Erythroblast (primary cell): ENCODE results near the gene ZNF768.
A peak's percentile ranks its signal among the peaks of the same experiment; 100 is the strongest.
"Not testable (repeated sequence)": the region's sequence is repeated elsewhere in the genome, so short reads cannot be mapped to it uniquely, and the experiment has no call there.

Source experiments
- DNase-seq, 2 experiments: peaks; one replicate each; lab custom pipeline; 2025; lab: John Stamatoyannopoulos, UW
- GATA1 ChIP-seq: IDR thresholded peaks from 2 replicates; pipeline ENCODE4 v1.6.1; 2011; ENCODE audit warnings: low read depth, mild to moderate bottlenecking, control low read depth, low read length, moderate library complexity
- POLR2A ChIP-seq: IDR thresholded peaks from 2 replicates; pipeline ENCODE4 v1.6.1; 2011; ENCODE audit warnings: mild to moderate bottlenecking, low read length

The ZNF768 gene

DNA sequence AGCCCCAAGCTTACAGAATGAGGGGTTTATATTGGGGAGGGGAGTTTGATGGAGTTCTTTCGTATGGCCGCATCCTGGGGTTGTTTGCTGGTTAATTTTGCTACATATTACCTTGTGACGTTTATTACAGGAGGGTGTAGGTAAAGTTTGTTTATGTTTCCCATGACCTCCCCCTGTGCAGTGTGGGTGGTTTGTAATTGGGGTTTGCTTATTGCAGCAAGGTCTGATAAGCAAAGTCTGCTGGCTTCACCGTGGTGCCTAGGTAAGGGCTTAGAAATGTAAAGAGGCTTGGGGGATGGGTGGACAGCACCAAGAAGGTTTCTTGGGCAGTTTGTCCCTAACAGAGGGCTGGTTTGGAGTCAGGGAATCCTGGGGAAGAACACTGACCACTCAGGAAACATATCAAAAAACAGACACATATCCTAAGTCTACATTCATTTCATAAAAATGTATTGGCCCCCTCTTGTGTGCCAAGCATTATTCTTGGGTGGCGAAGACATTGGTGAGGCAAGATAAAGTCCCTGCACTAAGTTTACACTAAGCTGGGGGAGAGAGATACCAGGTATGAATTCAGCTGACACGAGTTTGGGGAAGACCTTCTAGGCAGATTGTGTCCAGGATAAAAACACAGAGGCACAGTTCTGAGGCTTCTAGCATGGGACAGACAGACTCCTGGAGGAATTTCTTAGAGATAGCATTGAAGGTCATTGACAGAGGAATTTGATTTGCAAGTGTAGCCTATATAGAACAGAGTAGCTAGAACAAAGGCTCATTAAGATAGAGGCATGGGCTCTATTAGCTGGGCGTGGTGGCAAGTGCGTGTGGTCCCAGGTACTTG, 22.3 kb upstream of the ZNF768 start:
- TF ChIP-seq GATA1 (no peak), POLR2A (no peak)
- peak in 1 of 2 experiments; percentile 76 for DNase-seq

- no peak for DNase-seq
- TF ChIP-seq GATA1 (no peak), POLR2A (no peak)
Observed at GRCh38 chr16:30546115-30546514, 19.7 kb upstream of the ZNF768 start.

DNA sequence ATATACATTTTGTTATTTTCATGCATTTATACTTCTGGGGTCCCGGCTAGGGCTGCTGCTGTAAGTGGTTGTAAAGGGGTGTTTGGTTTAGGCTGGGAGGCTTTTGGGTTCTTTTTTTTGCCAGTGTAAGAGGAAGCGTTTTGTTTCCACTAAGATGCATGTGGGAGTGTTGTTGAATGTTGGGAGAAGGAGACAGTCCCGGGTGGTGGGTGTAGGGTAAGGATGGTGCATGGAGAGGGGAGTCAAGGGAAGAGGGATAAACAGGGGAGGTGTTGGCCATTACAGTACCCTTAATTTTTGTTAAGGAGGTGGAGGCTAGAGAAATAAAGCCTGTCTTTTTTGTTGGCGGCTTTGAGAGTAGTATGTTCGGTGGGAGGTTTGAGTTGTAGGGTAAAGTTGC, 16.7 kb upstream of the ZNF768 start:
- DNase-seq, result no peak
- TF ChIP-seq GATA1 (no peak), POLR2A (no peak)

DNA sequence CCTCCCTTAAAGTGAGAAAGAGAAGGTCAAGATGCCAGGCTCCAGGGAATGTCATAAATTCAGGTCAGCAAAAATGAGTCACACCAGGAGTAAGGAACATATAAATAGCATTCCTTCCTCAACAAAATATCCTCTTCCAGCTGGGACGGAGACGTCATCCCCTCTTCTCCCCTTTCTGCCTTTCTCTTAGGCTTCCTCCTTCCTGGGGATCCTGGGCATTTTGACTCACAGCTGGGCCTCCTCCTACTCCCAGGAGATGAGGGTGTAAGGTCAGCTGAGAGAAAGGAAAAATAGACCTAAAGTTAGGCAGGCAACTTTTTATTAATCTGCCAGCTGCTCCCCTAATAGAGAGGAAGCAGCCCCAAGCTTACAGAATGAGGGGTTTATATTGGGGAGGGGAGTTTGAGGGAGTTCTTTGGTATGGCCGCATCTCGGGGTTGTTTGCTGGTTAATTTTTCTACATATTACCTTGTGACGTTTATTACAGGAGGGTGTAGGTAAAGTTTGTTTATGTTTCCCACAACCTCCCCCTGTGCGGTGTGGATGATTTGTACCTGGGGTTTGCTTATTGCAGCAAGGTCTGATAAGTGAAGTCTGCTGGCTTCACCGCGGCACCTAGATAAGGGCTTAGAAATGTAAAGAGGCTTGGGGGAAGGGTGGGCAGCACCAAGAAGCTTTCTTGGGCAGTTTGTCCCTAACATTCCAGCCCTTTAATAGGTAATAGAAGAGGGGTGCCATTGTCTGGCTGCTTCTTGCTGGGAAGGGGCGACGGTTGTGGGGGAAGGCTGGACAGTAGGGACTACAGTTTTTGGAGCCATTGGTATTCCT, 15.3 kb upstream of the ZNF768 start:
- TF ChIP-seq POLR2A, result no peak
- TF ChIP-seq GATA1, result no peak
- peak in 1 of 2 experiments; percentile 46 for DNase-seq

GRCh38 chr16:30540916-30541464, 14.6 kb upstream of the ZNF768 start:
- not testable (repeated sequence) for DNase-seq

DNA sequence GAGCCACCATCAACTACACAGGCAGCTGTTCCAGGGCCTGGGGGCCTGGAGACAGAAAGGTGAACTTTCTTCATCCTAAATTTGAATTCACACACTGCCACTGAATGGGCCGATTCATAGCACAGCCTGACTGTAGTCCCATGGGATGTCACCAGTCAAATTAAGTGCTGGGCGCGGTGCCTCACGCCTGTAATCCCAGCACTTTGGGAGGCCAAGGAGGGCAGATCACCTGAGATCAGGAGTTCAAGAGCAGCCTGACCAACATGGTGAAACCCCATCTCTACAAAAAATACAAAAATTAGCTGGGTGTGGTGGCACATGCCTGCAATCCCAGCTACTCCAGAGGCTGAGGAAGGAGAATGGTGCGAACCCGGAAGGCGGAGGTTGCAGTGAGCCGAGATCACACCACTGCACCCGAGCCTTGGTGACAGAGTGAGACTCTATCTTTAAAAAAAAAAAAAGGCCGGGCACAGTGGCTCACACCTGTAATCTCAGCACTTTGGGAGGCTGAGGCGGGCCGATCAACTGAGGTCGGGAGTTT, 13.7 kb upstream of the ZNF768 start:
- DNase-seq, result not testable (repeated sequence)

DNA sequence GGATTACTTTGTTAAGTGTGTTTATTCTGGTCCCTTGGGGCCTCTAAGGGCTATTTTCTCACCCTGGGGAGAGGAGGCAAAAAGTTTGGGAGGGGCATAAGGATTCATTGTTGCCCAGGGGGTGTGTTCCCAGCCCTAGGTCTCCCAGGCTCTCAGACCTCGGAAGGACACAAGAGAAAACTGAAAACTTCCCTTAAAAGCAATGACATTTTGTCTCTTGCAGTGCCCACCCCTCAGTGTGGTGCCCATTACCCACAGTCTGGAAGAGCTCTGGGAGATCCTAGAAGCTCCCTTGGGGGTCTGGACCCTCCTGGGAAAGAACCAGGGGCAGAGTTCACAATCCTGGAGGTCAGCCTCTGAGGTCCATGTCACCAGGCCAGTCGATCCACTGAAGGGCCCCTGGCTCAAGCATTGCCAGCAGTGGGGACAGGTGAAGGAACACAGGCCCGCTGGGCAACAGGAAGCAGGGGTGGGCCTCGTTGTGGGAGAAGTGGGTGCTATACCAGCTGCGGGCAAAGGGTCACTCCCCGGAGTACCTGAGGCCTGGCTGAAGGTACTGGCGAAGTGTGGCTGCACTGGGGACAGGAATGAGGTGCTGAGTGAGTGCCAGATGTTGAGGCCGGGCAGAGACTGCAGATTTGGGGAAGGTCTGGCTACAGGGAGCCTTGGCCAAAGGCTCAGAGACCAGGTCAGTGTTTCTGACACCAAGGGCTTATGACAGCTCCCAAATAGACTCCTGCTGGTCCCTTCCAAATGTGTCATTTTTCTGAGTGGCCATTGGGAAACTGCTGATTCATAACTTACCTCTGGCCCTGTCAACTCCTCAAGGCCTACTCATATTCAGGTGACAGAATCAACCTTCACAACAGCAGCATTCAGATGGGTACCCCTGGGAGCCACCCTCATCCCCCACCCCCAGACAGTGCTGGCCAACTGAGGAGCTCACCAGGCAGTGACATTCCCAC, 12.9 kb upstream of the ZNF768 start:
- no peak for DNase-seq
- TF ChIP-seq GATA1 (no peak), POLR2A (no peak)

DNA sequence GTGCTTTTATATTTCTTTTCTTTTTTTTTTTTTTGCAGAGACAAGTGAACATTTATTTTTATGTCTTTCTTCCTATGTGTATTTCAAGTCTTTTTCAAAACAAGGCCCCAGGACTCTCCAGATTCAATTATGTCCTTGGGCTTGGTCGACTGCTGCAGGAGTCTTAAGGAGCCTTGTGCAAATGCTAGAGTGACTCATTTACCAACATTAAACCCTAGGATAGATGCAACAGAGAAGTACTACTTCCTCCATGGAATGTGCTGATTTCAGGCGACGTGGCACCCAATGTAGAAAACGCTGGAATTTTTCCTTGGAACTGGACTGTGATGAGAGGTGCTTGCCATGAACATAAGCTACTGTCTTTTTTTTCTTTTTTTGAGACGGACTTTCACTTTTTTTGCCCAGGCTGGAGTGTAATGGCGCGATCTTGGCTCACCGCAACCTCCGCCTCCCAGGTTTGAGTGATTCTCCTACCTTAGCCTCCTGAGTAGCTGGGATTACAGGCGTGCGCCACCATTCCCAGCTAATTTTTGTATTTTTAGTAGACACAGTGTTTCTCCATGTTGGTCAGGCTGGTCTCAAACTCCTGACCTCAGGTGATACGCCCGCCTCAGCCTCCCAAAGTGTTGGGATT, 10.1 kb upstream of the ZNF768 start:
- DNase-seq, result not testable (repeated sequence)

- TF ChIP-seq GATA1 (no peak), POLR2A (no peak)
- DNase-seq, result peak; percentile 82 to 83
Observed at GRCh38 chr16:30535777-30536190, 9.4 kb upstream of the ZNF768 start.

GRCh38 chr16:30535106-30535776, 8.9 kb upstream of the ZNF768 start:
- no peak for DNase-seq
- TF ChIP-seq POLR2A (peak; percentile 73), GATA1 (no peak)

DNA sequence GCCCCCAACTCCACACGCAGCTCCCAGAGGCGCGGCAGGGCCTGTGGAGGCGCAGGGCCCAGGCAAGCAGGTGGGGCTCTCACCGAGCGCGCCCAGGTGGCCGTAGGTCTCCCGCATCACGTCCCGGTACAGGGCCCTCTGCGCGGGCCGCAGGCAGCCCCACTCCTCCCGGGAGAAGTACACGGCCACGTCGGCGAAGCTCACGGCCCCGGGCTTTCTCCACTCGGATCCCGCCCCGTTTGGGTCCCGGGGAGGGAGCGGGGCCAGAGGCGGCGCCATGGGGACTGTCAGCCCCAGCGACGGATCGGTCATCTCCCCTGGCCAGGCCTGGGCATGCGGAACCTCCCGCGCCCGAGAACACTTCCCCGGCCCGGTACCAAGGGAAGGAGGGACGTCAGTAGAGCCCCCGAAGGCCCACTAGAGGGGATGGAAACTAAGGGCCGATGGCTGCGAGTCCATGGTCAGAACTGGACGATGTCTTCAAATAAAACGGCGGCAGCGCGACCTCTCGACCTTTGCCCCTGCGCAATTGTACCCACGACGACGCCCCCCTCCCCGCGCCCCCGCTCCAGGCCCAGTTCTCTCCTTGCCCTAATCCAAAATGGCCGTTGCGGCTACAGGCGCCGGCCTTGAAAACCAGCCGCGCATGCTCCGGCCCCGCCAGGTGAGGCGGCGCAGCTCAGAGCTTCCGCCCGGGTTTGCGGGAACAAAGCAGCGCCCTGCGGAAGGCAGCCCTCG, 8.2 kb upstream of the ZNF768 start, which contains the start of gene ZNF747:
TSS of gene ZNF747 (minus strand) at position 491 of the 738 bp plus-strand sequence. CDS start at position 312, 179 bp downstream.
- no peak for TF ChIP-seq POLR2A
- TF ChIP-seq GATA1, result no peak
- peak; percentile 89 to 91 for DNase-seq

DNA sequence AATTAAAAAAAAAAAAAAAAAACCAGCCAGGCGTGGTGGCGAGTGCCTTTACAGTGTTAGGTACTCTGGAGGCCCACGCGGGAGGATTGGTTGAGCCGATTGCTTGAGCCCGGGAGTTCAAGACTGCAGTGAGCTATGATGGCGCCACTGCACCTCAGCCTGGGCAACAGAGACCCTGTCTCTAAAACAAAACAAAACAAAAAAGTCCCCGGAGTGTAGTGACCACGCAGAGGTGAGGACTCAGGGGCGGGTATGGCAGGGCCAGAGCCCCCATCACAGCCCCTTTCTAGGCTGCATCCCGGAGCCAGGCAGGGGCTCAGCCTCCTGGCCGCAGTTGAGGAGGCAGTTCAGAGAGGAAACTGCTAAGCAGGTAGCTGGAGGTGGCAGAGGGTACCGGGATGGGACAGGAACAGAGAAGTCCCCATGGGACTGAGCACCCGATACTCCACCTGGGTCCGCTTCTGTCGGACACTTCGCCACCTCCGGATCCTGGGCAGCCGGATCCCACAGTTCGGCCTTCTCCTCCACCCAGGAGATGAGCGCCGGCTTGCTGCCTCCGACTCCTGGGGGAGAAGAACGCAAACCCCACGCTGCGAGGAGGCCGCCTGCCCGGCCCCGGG, 7.5 kb upstream of the ZNF768 start:
- TF ChIP-seq POLR2A, result no peak
- TF ChIP-seq GATA1, result no peak
- DNase-seq, result no peak
